ENCODE results near the gene BLACAT1. TPM values are rescaled to one million over a fixed set of nuclear protein-coding genes. Genes with fewer than 3 reads are reported as not detected.

Gene BLACAT1
- total and polyA plus RNA-seq, 2 of the 13 experiments (the other 11 are each of a cell fraction or from before 2014, with no cell fraction given): 1.2 to 2.8 TPM

DNA sequence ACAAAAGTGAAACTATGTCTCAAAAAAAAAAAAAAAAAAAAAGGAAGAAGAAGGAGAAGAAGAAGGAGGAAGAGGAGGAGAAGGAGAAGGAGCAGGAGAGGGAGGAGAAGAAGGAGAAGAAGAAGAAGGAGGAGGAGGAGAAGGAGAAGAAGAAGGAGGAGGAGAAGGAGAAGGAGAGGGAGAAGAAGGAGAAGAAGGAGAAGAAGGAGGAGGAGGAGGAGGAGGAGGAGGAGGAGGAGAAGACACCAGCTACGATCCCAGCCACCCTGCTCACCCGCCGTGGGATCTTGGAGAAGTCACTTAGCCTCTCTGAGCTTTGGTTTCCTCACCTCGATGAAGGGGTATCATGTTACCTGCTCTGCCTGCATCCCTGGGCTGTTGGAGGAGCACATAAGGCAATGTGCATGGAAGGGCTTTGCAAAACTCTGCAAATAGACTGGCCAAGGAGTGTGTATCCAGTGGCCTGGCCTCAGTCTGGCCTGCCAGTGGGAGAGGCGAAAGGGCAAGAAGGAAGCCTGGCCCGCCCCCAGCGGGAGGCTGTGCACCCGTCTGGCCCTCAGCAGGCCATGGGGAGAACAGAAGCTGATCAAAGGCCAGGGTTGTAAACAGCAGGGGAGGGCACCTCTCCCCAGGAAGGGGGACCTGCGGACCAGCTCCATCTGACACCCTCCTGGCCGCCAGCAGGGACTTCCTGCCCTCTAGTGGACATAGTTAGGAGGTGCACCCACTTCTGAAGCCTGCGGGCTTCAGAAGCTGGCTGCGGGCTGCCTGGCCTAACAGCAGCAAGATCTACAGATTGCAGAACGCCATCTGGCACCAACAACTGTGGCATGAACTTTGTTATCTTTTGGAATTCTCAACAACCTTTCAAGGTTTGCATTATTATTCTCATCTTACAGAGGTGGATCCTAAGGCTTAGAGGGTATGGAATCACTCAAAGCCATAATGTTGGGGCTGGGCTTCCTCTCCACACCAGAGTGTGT is 29.4 kb upstream of the BLACAT1 start (continued):
- TF ChIP-seq, protein P1, sequence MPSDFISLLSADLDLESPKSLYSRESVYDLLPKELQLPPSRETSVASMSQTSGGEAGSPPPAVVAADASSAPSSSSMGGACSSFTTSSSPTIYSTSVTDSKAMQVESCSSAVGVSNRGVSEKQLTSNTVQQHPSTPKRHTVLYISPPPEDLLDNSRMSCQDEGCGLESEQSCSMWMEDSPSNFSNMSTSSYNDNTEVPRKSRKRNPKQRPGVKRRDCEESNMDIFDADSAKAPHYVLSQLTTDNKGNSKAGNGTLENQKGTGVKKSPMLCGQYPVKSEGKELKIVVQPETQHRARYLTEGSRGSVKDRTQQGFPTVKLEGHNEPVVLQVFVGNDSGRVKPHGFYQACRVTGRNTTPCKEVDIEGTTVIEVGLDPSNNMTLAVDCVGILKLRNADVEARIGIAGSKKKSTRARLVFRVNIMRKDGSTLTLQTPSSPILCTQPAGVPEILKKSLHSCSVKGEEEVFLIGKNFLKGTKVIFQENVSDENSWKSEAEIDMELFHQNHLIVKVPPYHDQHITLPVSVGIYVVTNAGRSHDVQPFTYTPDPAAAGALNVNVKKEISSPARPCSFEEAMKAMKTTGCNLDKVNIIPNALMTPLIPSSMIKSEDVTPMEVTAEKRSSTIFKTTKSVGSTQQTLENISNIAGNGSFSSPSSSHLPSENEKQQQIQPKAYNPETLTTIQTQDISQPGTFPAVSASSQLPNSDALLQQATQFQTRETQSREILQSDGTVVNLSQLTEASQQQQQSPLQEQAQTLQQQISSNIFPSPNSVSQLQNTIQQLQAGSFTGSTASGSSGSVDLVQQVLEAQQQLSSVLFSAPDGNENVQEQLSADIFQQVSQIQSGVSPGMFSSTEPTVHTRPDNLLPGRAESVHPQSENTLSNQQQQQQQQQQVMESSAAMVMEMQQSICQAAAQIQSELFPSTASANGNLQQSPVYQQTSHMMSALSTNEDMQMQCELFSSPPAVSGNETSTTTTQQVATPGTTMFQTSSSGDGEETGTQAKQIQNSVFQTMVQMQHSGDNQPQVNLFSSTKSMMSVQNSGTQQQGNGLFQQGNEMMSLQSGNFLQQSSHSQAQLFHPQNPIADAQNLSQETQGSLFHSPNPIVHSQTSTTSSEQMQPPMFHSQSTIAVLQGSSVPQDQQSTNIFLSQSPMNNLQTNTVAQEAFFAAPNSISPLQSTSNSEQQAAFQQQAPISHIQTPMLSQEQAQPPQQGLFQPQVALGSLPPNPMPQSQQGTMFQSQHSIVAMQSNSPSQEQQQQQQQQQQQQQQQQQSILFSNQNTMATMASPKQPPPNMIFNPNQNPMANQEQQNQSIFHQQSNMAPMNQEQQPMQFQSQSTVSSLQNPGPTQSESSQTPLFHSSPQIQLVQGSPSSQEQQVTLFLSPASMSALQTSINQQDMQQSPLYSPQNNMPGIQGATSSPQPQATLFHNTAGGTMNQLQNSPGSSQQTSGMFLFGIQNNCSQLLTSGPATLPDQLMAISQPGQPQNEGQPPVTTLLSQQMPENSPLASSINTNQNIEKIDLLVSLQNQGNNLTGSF (CRISPR knock-in tag; IDR thresholded peaks at IDR 0.05): no peak
- no peak for TF ChIP-seq DDIT3 (CRISPR knock-in tag; IDR thresholded peaks at IDR 0.05)
- no peak for TF ChIP-seq SNRNP70 (IDR thresholded peaks at IDR 0.05; ENCODE audit: low read depth, low read length)
- TF ChIP-seq REL (CRISPR knock-in tag; conservative IDR thresholded peaks at IDR 0.05): no peak
- TF ChIP-seq IKZF4 (CRISPR knock-in tag; IDR thresholded peaks at IDR 0.05; ENCODE audit: borderline replicate concordance, low read depth, not compliant biosample characterization): no peak
- no peak for TF ChIP-seq ZNF430 (CRISPR knock-in tag; IDR thresholded peaks at IDR 0.05)
- TF ChIP-seq RFXAP (CRISPR knock-in tag; IDR thresholded peaks at IDR 0.05; ENCODE audit: borderline replicate concordance): no peak
- peak; percentile 99 for TF ChIP-seq FOXO1 (CRISPR knock-in tag; IDR thresholded peaks at IDR 0.05)
- peak; percentile 51; the same call in 1 of the 2 replicates for TF ChIP-seq ZNF747 (CRISPR knock-in tag; IDR thresholded peaks at IDR 0.05; ENCODE audit: borderline replicate concordance)
- no peak for TF ChIP-seq YEATS4 (CRISPR knock-in tag; IDR thresholded peaks at IDR 0.05; ENCODE audit: borderline replicate concordance)
- no peak for TF ChIP-seq ZNF383 (CRISPR knock-in tag; IDR thresholded peaks at IDR 0.05; ENCODE audit: borderline replicate concordance)
- no peak for TF ChIP-seq ZSCAN20 (CRISPR knock-in tag; IDR thresholded peaks at IDR 0.05; ENCODE audit: borderline replicate concordance)
- TF ChIP-seq ZBTB7B (CRISPR knock-in tag; IDR thresholded peaks at IDR 0.05): 0 out of 2 replicates have a peak, but pooled peaks have one; percentile 58
- TF ChIP-seq ASH2L (IDR thresholded peaks at IDR 0.05; ENCODE audit: insufficient read length, low read depth, low read length): peak; percentile 34
- TF ChIP-seq PREB (CRISPR knock-in tag; IDR thresholded peaks at IDR 0.05): no peak
- no peak for TF ChIP-seq ZNF615 (CRISPR knock-in tag; IDR thresholded peaks at IDR 0.05; ENCODE audit: borderline replicate concordance)
- no peak for TF ChIP-seq FOXM1 (CRISPR knock-in tag; IDR thresholded peaks at IDR 0.05)
- TF ChIP-seq ZNF564 (CRISPR knock-in tag; IDR thresholded peaks at IDR 0.05): no peak
- no peak for TF ChIP-seq ZNF773 (CRISPR knock-in tag; IDR thresholded peaks at IDR 0.05; ENCODE audit: borderline replicate concordance)
- TF ChIP-seq, protein P2, sequence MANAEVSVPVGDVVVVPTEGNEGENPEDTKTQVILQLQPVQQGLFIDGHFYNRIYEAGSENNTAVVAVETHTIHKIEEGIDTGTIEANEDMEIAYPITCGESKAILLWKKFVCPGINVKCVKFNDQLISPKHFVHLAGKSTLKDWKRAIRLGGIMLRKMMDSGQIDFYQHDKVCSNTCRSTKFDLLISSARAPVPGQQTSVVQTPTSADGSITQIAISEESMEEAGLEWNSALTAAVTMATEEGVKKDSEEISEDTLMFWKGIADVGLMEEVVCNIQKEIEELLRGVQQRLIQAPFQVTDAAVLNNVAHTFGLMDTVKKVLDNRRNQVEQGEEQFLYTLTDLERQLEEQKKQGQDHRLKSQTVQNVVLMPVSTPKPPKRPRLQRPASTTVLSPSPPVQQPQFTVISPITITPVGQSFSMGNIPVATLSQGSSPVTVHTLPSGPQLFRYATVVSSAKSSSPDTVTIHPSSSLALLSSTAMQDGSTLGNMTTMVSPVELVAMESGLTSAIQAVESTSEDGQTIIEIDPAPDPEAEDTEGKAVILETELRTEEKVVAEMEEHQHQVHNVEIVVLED (CRISPR knock-in tag; IDR thresholded peaks at IDR 0.05; ENCODE audit: borderline replicate concordance): peak; percentile 47; the same call in 1 of the 2 replicates

Data from HepG2 (cell line).